Adrenal gland (tissue), 5 donors: ENCODE results near the gene PRKCE.

ENCODE experiments used
- POLR2A ChIP-seq, 2 donors: fragments of 450-650 bp; IDR thresholded peaks; one replicate each; pipeline ENCODE4 v1.6.1; 2017; ENCODE audit warnings: antibody characterized with exemption in 2 of 2, mild to moderate bottlenecking in 2 of 2, moderate library complexity in 1 of 2
- TF ChIP-seq, protein P1 (sequence below), 6 experiments: fragments of 450-650 bp in 4 of 6; fragments of 200-600 bp in 2 of 6; sonication (generic) in 1 of 6; IDR thresholded peaks; 1 replicate in 5 of 6; 2 replicates in 1 of 6; pipeline versions ENCODE4 v1.5.1 to v1.8.0; 2016 to 2021; ENCODE audit warnings: antibody characterized with exemption in 6 of 6, mild to moderate bottlenecking in 2 of 6, moderate library complexity in 1 of 6
- donor health status: DM: no; HTN: no; CAD: no.

DNA sequence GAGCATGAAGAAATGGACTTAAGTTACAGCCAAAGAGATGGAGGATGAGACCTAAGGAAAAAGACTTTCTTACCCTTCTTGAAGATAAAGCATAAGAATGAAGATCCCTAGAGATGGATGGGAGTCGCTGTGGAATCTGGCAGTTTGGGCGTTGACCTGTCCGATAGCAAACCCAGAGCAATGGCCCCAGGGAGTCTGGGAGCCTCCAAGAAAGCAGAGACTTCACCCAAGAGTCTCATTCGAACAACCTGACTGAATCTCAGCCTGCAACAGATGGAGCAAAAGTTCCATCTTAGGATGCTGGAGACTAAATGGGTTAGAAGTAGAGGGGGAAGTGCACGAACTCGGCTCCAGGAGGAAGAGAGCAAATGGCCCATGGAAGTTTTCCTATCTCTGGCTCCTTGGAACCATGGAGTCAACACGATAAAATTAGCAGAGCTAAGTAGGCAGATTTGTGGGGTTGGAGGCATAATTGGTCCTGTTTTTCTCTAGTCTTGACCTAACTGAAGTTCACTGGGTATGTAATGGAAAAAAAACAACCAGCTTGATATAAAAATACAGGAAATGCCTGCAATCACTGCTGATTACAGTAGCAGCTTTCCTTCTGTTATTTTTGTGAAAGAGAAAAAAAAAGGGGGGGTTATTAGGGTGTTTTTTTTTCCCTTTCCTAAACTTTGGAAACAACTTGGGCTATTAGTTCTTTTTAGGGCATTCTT, 467.3 kb downstream of the PRKCE start:
- TF ChIP-seq POLR2A (IDR thresholded peaks at IDR 0.05): no peak
- TF ChIP-seq, protein P1, sequence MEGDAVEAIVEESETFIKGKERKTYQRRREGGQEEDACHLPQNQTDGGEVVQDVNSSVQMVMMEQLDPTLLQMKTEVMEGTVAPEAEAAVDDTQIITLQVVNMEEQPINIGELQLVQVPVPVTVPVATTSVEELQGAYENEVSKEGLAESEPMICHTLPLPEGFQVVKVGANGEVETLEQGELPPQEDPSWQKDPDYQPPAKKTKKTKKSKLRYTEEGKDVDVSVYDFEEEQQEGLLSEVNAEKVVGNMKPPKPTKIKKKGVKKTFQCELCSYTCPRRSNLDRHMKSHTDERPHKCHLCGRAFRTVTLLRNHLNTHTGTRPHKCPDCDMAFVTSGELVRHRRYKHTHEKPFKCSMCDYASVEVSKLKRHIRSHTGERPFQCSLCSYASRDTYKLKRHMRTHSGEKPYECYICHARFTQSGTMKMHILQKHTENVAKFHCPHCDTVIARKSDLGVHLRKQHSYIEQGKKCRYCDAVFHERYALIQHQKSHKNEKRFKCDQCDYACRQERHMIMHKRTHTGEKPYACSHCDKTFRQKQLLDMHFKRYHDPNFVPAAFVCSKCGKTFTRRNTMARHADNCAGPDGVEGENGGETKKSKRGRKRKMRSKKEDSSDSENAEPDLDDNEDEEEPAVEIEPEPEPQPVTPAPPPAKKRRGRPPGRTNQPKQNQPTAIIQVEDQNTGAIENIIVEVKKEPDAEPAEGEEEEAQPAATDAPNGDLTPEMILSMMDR (IDR thresholded peaks at IDR 0.05): no peak
